GM20431 (cell line): ENCODE data around the gene PRDM16.

Experiments
- in situ Hi-C: fragments of 300-500 bp; cut with MseI, MboI; formaldehyde crosslinking; loops from one replicate; pipeline ENCODE4 v1.15.0; 2020; ENCODE audit warnings: low sequenced_read_pairs; ENCODE audit not compliant: unreplicated experiment

Gene PRDM16

DNA sequence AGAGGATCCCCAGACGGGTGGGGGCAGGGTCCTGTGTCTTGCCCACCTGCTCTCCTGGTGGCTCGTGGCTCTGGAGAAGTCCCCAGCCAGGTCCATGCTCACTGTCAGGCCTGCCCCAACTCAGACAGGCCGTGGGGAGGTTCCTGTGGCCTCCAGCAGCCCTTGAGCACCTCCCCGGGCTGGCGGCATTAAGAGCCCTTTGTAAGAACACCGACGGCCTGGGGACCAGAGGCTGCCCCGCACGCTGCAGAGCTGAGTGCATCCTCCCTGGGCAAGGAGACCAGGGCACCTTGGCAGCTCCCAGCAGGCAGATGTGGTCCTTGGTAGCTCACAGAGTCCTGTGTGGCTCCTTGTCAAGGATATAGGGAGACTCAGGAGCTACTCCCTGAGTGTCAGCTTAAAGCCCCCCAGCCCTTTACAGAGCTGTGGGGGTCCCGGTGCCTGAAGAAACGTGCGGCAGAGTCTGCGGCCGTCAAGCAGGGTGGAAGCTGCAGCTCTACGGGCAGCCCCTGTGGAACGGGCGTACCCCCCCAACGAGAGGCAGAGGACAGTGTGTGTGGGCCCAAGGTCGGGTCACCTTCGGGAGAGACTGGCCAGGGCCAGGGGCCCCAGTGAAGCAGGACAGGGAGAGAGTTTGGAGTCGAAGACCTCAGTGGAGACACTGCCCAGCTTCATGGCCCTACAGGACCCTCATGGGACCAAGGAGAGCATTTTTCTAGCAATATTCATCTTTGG lies 118.6 kb downstream of the PRDM16 start:
- in situ Hi-C loops, result no loop called here

DNA sequence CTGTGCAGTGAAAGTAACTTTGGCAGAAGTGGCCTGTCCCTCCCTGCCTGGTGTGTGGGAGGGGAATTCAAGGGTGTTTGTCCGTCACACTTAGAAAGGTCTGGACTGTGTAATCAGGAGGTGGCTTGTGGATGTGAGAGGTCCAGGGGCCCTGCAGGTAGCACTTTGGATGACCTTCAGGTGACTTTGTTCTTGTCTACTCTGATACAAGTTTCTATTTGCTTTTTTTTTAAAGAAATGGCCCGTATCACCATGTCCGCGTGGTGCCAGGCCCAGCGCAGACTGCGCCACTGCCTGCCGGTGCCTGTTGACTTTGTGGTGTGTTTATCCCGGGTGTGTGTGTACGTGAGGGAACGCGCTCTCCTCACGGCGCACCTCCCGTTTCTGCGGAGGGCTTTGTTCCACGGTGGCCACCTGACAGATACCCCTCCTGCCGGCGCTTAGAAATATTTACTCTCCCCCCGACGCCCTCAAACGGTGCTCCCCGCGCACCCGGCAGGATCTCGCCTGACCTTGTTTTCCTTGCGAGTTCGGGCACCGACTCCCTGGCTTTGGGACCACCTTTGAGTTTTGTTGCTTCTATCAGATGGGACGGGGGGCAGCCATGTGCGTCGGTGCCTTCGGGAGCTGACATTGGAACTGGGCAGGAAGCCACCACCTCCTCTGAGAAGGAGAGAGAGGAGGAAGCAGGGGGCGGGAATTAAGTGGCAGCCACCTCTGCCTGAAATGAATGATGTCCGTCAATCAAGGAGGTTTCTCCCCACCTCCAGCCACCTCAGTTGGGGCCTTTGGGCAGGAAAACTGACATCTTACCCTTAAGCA lies 119.4 kb downstream of the PRDM16 start:
- in situ Hi-C loops, result no loop called here

DNA sequence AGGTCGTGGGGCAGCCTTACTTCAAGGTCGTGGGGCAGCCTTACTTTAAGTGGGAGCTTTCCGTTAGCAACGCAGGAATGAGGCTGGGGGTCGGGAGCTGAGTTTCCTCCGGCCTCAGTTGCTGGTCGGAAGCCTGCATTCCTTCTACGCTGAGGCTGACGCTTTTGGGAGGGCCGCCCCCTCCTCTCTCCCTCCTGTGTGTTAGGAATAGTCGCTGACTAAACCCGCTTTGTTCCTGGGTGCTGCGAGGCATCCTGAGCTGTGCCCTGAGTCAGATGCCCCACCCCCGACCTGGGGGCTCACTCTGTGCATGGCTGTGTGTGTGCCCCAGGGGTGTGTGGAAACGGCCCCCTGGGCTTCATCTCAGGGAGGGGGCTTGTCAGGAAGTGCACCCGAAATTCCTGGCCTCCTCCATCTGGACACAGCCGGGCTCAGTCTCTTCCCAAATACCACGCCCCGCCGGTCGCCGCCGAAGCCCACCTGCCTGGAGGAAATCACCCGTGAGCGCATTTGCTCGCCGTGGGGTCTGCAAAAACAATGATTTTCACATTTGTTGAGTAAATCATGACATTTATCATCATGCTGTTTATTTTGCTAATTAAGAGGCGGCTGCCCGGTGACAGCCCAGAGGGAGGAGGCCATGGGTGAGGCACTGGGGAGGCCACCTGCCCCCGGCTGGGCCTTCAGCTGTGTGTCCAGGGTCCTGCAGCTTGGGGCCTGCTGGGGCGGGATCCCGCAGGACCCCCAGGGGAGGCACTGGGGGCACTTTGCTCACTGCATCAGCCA lies 121.4 kb downstream of the PRDM16 start:
- in situ Hi-C loops, result no loop called here

DNA sequence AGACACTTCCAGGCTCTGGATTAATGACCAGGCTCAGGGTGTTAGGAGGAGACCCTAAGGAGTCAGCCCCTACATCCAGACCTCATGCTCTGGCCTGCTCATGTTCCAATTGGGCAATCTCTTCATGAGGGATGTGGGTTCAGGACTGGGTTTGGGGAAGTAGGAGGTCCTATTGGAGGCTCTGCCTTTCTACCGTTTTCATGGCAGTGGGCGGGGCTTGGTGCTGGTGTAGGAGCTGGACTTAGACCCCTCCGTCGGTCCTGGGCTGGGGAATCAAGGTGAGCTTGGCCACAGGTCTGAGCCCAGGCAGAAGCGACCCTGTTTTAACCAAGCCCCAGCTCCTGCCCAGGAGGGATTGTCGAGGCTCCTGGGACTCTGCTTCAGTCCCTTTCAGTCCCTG lies 123.4 kb downstream of the PRDM16 start:
- in situ Hi-C loops, result no loop called here

DNA sequence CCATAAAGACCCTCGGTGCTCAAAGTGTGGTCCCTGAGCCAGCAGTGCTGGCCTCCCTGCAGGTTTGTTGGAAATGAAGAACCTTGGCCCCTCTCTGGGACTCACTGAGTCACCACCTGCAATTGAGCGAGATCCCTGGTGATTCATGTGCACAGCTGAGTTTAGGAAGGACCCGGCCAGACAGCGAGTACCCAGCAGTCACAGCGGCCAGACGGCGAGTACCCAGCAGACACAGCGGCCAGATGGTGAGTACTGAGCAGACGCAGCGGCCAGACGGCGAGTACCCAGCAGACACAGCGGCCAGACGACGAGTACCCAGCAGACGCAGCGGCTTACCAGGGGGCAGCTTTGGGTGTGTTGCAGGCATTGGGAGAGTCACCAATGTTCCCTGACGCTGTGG lies 123.8 kb downstream of the PRDM16 start:
- in situ Hi-C loops, result no loop called here

DNA sequence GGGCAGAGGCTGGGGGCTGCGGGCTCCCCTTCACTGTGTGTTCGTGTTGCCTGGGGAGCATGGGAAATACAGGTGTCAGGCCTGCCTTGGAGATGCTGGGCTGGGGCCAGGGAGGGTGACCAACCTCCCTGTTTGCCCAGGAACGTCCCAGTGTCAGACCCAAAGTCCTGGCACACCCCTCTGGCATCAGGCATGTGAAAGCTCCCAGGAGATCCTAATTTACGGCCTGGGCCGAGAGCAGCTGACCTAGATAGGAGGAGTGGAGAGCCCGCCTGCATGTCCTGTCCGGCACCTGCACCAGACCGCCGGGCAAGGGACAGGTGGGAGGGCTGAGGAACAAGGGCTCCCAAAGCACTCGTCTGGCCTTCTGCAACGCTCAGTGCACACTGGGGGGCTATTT lies 124.8 kb downstream of the PRDM16 start:
- in situ Hi-C loops, result no loop called here

DNA sequence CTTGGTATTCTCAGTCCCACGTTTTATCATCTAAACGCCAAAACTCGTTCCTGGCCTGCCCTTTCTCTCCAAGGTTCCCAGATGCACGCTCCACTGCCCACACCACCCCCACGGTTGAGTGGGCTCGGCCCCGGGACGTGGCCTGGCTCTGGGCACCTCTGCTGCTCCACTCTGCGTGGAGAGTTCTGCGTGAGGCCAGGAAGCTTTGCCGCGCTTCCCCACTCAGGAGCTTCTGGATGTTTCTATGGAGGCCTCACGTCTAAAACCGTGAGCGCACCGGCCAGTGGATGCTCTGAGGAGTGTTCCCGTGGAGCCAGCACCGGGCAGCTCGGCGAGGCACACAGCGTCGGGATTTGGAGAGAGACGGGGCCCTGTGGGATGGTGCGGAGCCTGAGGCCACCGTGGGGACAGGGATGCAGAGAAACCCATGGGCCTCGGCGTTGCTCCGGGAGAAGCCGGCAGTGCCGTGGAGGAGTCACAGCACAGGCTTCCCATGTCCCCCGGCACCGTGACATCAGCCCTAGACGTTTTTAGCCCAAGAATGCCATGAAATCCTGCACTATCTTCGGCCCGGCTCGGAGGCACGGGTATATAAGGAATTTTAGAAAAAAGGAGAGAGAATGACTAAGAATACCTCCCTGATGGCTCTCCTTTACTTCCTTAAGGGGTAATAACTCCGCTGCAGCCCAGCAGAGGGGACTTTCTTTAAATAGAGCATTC lies 125.9 kb downstream of the PRDM16 start:
- in situ Hi-C loops, result no loop called here

DNA sequence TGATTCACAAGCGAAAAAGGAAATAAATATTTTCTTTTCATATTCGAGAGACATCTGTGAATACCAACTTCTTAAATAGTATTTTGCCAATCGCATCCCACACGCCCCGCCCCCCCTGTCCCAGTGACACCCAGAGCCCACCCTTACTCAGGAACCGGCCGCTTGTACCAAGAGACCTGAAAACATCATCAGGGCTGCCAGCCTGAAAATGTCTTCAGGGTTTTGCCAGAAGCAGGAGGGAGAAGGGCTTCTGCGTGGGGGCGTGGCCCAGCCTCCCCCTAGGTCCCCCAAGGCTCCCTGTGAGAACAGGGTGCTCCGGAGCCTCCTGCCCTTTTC lies 126.4 kb downstream of the PRDM16 start:
- in situ Hi-C loops, result no loop called here

DNA sequence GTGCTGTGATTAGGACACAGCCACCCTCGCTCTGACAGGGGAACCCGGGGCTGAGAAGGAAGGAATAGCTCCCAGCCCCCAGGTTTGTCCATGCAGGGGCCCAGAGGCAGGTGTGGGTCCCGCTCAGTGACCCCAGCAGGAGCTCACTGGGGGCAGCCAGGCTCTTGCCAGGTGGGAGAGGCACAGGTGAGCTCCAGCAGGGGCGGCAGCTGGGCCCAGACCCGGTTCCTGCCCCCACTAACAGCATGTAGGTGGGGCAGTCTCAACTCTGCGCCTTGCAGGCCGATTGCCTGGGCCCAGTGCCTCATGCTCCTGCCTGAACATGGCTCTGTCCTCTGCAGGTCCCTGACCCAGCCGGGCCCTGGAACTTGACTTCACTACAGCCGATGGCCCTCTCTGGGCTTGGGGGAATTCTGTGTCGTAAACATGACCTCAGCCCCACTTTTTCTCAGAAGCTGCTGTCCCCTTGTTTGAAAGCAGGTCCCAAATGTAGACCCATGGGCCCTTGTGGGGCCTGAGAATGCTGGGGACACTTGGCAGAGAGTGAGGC lies 127.0 kb downstream of the PRDM16 start:
- in situ Hi-C loops, result no loop called here

DNA sequence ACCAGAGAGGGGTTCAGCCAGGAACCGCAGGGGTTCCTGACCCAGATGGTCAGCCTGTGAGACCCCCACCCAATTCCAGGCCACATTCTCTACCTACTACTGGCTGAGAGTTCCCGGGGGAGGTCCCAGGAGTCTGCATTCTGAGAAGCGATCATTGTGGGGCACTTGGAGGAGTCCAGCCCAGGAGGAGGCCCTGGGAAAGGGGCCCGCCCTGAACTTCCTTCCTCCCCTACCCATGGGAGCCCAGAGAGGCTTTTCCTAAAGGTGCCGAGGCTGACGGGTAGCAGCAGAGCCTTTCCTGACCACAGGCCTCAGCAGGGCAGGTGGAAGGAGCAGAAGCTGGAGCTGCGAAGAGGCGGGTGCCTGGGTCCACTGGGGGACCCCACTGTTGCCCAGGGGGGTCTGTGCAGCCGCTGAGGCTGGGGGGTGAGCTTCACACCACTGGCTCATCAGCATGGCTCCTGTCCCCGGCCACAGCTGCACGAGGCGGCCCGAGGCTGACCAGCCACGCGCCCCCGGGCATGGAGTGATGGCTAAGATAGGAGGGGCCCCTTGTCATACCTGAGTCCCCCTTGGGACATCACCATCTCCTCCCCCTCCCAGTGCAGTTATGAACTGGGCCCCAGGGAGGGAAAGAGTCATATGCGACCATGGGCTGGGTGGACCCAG lies 127.7 kb downstream of the PRDM16 start:
- in situ Hi-C loops, result no loop called here

DNA sequence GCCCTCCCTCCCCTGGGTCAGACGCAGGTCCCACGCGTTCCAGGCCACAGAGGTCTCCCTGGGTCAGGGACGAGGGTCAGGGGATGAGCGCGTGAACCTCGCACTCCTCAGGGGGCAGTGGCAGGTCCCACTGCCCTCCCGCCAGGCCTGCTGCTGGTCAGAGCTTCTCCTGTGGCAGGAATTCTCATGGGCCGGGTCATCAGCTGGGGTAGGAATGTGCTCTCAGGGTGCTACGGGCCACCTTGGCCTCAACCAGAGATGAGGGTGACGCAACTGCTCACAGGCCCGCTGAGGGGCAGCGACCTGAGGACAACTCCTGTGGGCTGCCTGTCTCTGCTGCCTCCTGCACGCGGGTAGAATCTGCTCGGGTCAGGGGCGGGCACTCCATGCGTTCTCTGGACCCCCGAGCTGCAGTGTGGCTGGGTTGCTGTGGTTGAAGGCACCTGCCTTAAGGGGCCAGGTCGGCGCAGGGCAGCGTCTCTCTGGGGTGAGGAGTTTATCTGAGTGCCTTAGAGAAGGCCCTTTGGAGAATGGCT lies 128.8 kb downstream of the PRDM16 start:
- in situ Hi-C loops, result no loop called here

DNA sequence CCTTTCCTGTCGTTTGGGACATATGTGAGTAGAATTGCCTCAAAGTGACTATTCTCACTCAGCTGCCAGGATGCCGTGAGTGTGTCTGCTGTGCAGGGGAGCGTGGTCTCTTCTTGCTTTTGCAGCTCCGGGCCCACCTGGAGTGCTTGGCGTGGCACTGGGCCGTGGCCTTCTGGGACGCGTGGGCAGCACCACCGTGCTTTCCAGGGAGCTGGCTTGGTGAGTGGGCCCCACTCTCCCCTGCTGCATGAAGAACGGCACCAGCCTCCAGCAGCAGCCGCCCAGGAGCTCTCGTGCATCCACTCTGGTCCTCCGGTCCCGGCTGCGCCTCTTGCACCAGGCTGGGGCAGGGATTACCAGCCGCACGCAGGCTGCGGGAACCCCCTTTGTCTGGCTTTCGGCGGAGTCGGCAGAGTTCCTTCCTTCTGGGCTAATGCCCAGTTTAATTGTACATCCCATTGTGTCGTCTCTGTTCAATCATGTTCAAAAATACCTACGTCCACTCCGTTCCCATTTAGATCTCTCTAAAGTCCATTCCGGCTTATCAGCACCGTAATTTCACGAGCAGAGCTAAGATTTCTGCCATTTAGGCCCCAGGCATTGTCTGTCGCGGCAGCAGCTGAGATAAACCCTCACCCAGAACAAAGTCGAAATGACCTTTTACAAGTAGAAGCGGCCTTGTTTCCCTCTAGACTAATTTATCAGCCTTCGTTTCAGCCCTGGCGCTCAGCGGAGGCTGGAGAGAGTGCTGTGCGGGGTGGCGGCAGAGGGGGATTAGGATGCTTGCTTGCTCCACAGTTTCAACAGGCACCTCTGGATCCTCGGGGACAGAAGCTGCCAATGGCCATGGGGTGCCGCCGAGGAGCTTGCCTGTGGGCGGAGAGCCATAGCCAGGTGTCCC lies 129.6 kb downstream of the PRDM16 start:
- in situ Hi-C loops, result no loop called here

DNA sequence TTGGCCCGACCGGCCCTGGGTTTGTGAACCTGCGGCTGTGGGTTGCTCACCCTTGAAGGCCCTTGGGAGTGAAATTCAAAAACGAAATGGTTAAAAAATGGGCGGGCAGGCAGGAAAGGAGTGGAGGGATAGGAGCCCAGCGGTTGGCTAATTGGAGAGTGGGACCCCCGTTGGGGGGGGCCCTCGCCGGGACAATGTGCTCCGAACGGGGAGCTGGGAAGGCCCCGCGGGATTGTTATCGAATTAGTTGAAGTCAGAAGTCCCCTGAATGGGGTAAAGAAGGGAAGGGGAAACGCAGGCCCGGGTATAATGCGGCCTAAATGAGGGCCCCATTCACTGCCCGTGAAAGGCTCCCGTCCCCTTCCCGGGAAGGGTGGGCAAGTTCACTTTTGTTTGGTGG lies 135.7 kb downstream of the PRDM16 start:
- in situ Hi-C loops, result no loop called here

DNA sequence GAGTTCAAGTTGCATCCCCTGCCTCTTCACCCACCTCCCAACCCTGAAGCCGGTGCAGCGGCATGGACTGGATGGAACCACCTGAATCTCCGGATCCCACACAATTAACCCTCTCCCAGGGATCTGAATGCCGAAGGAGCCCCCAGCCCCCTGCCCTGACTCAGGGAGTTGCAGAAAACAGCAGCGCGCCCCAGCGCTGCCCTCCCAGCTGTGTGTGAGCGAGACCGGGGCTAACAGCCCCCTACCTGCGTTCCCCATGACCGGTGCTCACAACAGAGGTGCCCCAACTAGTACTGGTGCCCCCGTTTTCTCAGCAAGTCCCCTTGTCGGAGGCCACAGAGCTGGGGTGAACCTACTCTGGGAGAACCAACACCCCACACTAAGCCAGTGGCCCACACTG lies 136.8 kb downstream of the PRDM16 start:
- in situ Hi-C loops, result no loop called here

DNA sequence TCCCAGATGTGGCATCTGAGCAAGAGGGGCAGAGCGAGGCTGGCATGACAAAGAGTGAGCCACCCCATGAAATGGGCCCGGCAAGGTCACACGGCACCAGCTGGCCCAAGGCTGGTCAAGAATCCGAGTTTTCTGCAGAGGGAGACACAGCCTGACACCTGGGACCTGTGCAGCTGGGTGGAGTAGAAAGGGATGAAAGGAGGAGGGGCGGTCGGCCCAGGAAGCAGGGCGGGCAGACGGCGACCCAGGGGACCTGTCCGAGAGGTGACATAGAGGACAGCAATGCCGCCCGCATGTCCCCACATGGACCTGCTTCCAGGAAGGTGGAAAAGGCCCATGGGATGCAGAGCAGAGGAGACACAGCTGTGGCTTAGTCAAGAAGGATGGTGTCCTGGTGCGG lies 137.7 kb downstream of the PRDM16 start:
- in situ Hi-C loops, result no loop called here

DNA sequence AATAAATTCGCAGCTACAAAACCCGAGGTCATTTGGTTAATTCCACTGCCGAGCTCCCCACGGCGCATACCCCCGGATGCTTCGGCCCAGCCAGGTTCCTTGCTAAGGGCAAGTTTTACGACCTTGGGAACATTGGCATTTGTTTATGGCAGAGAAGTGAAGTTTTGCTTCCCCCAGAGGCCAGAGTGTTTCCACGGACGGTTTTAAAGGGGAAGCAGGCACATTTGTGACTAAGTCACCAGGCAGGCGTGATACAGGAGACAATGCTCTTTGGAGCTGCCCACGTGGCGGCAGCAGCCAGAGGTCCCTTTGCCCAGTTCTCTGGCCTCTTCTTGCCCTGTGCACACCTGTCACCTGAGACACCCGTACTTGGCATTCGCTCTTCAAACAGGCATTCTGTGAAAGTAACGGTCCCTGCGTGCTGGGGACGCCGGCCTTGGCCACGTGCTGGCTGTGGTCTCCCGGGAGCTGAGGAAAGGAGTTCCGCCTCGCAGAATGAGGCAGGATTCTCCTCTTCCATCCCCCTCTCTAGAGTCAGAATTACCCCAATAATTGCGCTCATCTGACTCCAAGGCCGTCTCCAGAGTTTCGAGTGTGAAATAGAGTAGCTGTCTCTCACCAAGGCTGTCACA lies 138.3 kb downstream of the PRDM16 start:
- in situ Hi-C loops, result no loop called here

DNA sequence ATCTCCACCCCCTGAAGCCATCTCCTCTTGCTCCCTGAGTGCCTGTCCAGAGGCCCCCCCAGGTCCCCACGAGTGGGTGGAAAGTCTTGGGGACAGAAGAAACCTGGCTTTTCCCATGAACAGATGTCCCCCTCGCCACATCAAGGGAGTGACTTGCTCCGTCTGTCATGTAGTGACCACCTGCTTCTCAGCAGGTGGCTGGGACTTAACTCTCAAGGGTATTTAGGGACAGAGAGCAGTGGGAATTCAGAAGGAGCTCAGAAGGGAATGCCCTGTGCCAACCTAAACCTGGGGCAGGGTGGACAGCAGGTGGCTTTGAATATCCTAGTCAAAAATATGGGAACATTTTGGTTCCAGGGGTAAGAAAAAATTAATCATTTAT lies 139.8 kb downstream of the PRDM16 start:
- in situ Hi-C loops, result no loop called here

DNA sequence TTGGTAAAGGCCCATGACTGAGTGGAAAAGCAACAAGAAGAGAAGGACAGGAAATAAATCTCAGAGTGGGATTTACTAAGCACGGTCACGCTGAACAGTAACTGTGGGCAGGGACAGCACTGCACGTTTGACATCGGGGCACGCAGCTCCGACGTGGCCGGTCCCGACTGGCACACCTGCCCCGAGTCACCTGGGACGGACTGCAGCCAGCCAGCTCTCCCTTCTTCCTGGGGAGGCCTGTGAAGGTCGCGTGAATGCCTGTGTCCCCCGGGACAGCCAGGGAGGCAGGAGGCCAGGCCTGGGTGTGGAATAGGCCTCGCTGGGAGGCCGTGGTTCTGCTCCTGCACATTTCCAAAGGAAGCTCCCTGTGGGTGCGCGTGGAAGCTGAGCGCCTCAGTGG lies 140.2 kb downstream of the PRDM16 start:
- in situ Hi-C loops, result no loop called here
